PC-3 (cell line): ENCODE results near the gene SYS1.

Source experiments
- CTCF ChIP-seq: fragments of 300-600 bp; sonication (generic); conservative IDR thresholded peaks from 2 replicates; pipeline ENCODE4 v1.5.1; 2017; ENCODE audit warnings: antibody characterized with exemption, low read depth, mild to moderate bottlenecking, low read length
- EZH2 ChIP-seq: fragments of 300-600 bp; sonication (generic); IDR thresholded peaks from one replicate; pipeline ENCODE4 v1.6.1; 2017; ENCODE audit warnings: antibody characterized with exemption, mild to moderate bottlenecking, low read length; ENCODE audit not compliant: unreplicated experiment
- EZH2phosphoT487 ChIP-seq: fragments of 300-600 bp; sonication (generic); IDR thresholded peaks from 2 replicates; pipeline ENCODE4 v1.6.1; 2018; ENCODE audit warnings: mild to moderate bottlenecking, antibody characterized with exemption, low read length, borderline replicate concordance

GRCh38 chr20:45339799-45340198 lies 23.2 kb upstream of the SYS1 start:
- TF ChIP-seq CTCF = no peak
- TF ChIP-seq EZH2 = no peak
- TF ChIP-seq EZH2phosphoT487 = no peak
